OCI-LY7 (cell line): ENCODE data around the gene GDF11. TPM values are rescaled to one million over a fixed set of nuclear protein-coding genes. Genes with fewer than 3 reads are reported as not detected.

ENCODE experiments used
- BruUV-seq: library from RNA; stranded (reverse); fragments of 400-500 nt; replicated peaks from 2 replicates; lab custom pipeline; 2021; lab: Mats Ljungman, UMichigan
- CTCF ChIA-PET: fragments of 300-600 bp; sonication (Branson Sonifier 250); formaldehyde crosslinking; loops from one replicate; lab custom pipeline; 2022; ENCODE audit warnings: antibody characterized with exemption; ENCODE audit not compliant: unreplicated experiment; lab: Charles Lee
- POLR2A ChIA-PET: fragments of 300-600 bp; sonication (Branson Sonifier 250); formaldehyde crosslinking; loops from one replicate; lab custom pipeline; 2022; ENCODE audit warnings: antibody characterized with exemption; lab: Charles Lee
- DNase-seq: peaks from one replicate; pipeline ENCODE4 v3.0.0-alpha.2; 2015; ENCODE audit warnings: low spot score
- H2AFZ ChIP-seq: fragments of 200-600 bp; sonication (generic), shearing (Covaris generic); 2 replicates; pipeline ENCODE4 v1.6.1; 2014; ENCODE audit warnings: mild to moderate bottlenecking, antibody characterized with exemption, low read length, moderate library complexity
- H3K27ac ChIP-seq: fragments of 200-600 bp; sonication (generic); 2 replicates; pipeline ENCODE4 v1.5.1; 2014; ENCODE audit warnings: mixed run types, low read depth, mild to moderate bottlenecking, moderate library complexity, low read length, inconsistent platforms; ENCODE audit not compliant: poor library complexity, severe bottlenecking
- H3K36me3 ChIP-seq: fragments of 200-600 bp; sonication (generic); 2 replicates; pipeline ENCODE4 v1.6.1; 2014; ENCODE audit warnings: mild to moderate bottlenecking, antibody characterized with exemption, low read length, moderate library complexity, mixed read lengths; ENCODE audit not compliant: insufficient read depth
- H3K4me1 ChIP-seq: fragments of 200-600 bp; sonication (generic); 2 replicates; pipeline ENCODE4 v1.5.1; 2014; ENCODE audit warnings: mild to moderate bottlenecking, low read length; ENCODE audit not compliant: insufficient read depth, poor library complexity, severe bottlenecking
- H3K4me2 ChIP-seq: fragments of 200-600 bp; sonication (generic); 2 replicates; pipeline ENCODE4 v1.6.1; 2014; ENCODE audit warnings: mild to moderate bottlenecking, low read length
- H3K4me3 ChIP-seq: fragments of 200-600 bp; sonication (generic); 2 replicates; pipeline ENCODE4 v1.5.1; 2014; ENCODE audit warnings: mild to moderate bottlenecking, low read depth, low read length; ENCODE audit not compliant: poor library complexity, severe bottlenecking
- H3K79me2 ChIP-seq: fragments of 200-600 bp; sonication (generic); 2 replicates; pipeline ENCODE4 v1.6.1; 2016; ENCODE audit warnings: low read depth, mild to moderate bottlenecking, low read length, moderate library complexity, mixed read lengths; ENCODE audit not compliant: insufficient read depth
- H3K9me2 ChIP-seq: fragments of 200-600 bp; sonication (generic); 2 replicates; pipeline ENCODE4 v1.6.1; 2016; ENCODE audit warnings: mild to moderate bottlenecking, low read length, mixed read lengths; ENCODE audit not compliant: insufficient read depth
- H3K9me3 ChIP-seq: fragments of 200-600 bp; sonication (generic); 2 replicates; pipeline ENCODE4 v1.6.1; 2014; ENCODE audit warnings: mild to moderate bottlenecking, mixed run types, low read length, mixed read lengths
- H4K20me1 ChIP-seq: fragments of 200-600 bp; sonication (generic); 2 replicates; pipeline ENCODE4 v1.6.1; 2014; ENCODE audit warnings: mild to moderate bottlenecking, antibody characterized with exemption, low read length, moderate library complexity, mixed read lengths; ENCODE audit not compliant: insufficient read depth
- EZH2phosphoT487 ChIP-seq: fragments of 200-600 bp; sonication (generic); IDR thresholded peaks from 2 replicates; pipeline ENCODE4 v1.6.1; 2018; ENCODE audit warnings: low read depth, borderline replicate concordance, mild to moderate bottlenecking, mixed run types, antibody characterized with exemption, low read length, moderate library complexity, mixed read lengths
- intact Hi-C: fragments of 100-400 bp; cut with micrococcal nuclease; formaldehyde crosslinking; loops from one replicate; pipeline ENCODE4 v1.10.0; 2022; ENCODE audit not compliant: unreplicated experiment
- total RNA-seq, 2 experiments: library from RNA; depleted of rRNA in 1 of 2; stranded (reverse); fragments of >200 nt in 1 of 2; shearing (Covaris generic) in 1 of 2; gene quantifications; 2 replicates each; pipeline ENCODE4 v1.2.3, GENCODE V29; 2014 to 2022
- TF ChIP-seq, protein P1 (sequence below): fragments of 200-600 bp; sonication (generic); conservative IDR thresholded peaks from 2 replicates; pipeline ENCODE4 v1.5.1; 2014; ENCODE audit warnings: mild to moderate bottlenecking, antibody characterized with exemption, low read length, moderate library complexity, mixed read lengths

Gene GDF11
- total RNA-seq, 2 experiments from 2014 or later = 5.2 to 19.9 TPM

DNA sequence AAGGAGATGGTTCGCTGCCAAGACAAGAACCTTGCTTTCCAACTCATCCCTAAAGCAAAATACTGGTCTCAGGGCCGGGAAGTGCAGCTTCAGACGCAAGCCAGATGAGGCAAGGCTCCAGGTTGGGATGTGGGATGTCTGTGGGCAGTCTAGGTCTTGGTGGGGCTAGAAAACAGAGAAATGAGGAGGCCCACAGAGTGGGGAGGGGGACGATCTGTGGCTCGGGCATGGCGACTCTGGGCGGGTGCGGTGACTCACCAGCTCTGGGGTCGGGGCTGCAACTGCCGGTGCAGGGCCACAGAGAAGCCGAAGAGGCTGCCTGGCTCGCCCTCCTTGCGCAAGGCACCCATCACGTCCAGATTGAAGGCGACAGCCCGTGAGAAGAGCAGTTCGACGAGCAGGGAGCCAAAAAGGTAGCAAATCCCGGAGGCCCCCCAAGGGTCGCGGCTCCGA, 35.7 kb upstream of the GDF11 start:
- TF ChIP-seq EZH2phosphoT487 = no peak
- TF ChIP-seq, protein P1, sequence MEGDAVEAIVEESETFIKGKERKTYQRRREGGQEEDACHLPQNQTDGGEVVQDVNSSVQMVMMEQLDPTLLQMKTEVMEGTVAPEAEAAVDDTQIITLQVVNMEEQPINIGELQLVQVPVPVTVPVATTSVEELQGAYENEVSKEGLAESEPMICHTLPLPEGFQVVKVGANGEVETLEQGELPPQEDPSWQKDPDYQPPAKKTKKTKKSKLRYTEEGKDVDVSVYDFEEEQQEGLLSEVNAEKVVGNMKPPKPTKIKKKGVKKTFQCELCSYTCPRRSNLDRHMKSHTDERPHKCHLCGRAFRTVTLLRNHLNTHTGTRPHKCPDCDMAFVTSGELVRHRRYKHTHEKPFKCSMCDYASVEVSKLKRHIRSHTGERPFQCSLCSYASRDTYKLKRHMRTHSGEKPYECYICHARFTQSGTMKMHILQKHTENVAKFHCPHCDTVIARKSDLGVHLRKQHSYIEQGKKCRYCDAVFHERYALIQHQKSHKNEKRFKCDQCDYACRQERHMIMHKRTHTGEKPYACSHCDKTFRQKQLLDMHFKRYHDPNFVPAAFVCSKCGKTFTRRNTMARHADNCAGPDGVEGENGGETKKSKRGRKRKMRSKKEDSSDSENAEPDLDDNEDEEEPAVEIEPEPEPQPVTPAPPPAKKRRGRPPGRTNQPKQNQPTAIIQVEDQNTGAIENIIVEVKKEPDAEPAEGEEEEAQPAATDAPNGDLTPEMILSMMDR = no peak
- intact Hi-C loops = no loop called here
- no TSS peak for BruUV-seq
- Histone ChIP-seq H2AFZ (no peak overlapping the region), H3K4me1 (peaks cover 19% of the 10 kb centered on the region), H3K27ac (no peak overlapping the region), H4K20me1 (no peaks in the 10 kb centered on the region), H3K9me3 (no peaks in the 10 kb centered on the region), H3K36me3 (no peaks in the 10 kb centered on the region), H3K9me2 (no peaks in the 10 kb centered on the region), H3K4me3 (no peak overlapping the region), H3K79me2 (no peaks in the 10 kb centered on the region), H3K4me2 (no peak overlapping the region)
- ChIA-PET POLR2A (interaction anchor here (1.4 to 1.9 kb wide), 2 partner anchors 9 to 33 kb away, joined by 3 to 7 read pairs; partner anchors contain the start of gene BLOC1S1), CTCF (no interaction called here)
- DNase-seq = no peak

DNA sequence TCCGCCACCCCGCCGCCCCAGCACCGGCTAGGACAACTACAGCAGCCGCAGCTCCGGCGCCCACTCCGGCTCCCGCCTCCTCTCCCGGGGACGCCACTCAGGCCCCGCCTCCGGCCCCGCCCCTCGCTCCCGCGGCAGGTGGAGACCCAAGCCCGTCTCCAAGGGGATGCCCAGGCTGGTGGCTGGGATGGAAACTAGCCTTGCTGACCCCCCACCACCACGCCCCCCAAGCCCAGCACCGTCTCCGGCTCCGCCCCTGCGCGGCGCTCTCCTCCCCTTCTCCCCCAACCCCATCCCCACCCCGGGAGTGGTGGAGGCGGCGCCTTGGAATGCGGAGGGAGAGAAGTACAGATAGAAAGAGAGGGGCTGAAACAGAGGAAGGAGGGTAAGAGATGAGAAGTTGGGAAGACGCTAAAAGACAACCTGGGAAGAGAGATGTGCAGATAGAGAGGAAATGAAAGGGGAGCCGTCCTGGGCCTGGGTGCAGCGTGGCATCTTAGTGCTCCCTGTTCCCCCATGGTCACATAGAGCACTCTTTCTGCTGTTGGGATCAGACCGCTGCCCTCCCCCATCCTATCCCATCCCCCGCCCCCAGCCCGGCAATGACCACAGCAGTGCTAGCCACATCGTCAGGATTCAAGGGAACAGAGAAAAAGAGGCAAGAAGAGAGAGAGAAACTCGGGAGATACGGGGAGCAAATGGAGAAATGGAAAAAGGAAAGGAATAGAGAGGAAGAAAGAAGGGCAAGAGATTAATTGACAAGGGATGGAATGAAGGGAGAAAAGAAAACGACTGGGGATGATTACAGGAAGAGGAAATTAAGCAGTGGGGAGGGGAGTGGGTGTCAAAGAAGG, 34.9 kb upstream of the GDF11 start, which contains the start of gene ITGA7:
Gene ITGA7 (minus strand): TSS at position 64 of the 854 bp plus-strand sequence. CDS start 222 bp downstream, outside the sequence.
- H3K27ac ChIP-seq = no peak within 1 kb of the TSS
- CTCF ChIA-PET = no interaction called here
- peak within 1 kb of the TSS; percentile 23; the same call in 1 of the 2 replicates for H2AFZ ChIP-seq
- no peaks in the 10 kb centered on the region for H4K20me1 ChIP-seq
- H3K4me3 ChIP-seq = peak within 1 kb of the TSS; percentile 64
- H3K9me2 ChIP-seq = no peaks in the 10 kb centered on the region
- no peaks in the 10 kb centered on the region for H3K79me2 ChIP-seq
- H3K4me2 ChIP-seq = peak within 1 kb of the TSS; percentile 62
- BruUV-seq = no TSS peak
- H3K4me1 ChIP-seq = peaks cover 19% of the 10 kb centered on the region
- H3K36me3 ChIP-seq = no peaks in the 10 kb centered on the region
- TF ChIP-seq, protein P1 = no peak
- no peak for TF ChIP-seq EZH2phosphoT487
- no peaks in the 10 kb centered on the region for H3K9me3 ChIP-seq
- intact Hi-C loops = no loop called here
- peak; percentile 19 for DNase-seq
- POLR2A ChIA-PET = no interaction called here

DNA sequence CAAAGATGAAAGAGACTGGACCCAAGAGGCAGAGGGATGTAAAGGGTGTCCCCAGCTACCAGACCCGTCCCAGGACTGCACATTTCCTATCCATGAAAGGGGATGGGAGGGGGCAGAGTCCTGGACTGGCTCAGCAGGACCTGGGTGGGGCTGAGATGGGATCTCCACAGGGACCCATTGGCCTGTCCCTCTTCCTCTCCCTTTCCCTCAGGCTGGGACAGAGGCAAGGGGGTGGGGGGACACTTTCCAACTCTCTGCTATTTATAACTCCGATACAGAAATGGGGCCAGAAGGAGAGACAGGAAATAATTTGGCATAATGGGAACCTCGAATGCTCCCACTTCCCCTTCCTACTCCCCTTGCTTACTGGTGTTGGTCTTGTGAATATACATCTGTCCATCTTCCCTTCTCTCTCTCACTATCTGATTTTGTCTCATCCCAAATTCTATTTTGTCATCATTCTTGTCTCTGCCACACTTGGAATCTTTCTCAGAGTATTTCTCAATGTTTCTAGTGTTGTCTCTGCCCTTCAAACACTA, 34.2 kb upstream of the GDF11 start:
- ChIA-PET CTCF (no interaction called here), POLR2A (no interaction called here)
- no TSS peak for BruUV-seq
- H3K4me2 ChIP-seq = peak overlapping the region; percentile 62
- no peaks in the 10 kb centered on the region for H3K36me3 ChIP-seq
- intact Hi-C loops = no loop called here
- peak overlapping the region; percentile 64 for H3K4me3 ChIP-seq
- H3K27ac ChIP-seq = no peak overlapping the region
- no peak for TF ChIP-seq EZH2phosphoT487
- TF ChIP-seq, protein P1 = no peak
- H4K20me1 ChIP-seq = no peaks in the 10 kb centered on the region
- DNase-seq = no peak
- no peaks in the 10 kb centered on the region for H3K9me3 ChIP-seq
- no peaks in the 10 kb centered on the region for H3K79me2 ChIP-seq
- no peaks in the 10 kb centered on the region for H3K9me2 ChIP-seq
- peak overlapping the region; percentile 23; the same call in 1 of the 2 replicates for H2AFZ ChIP-seq
- peaks cover 19% of the 10 kb centered on the region for H3K4me1 ChIP-seq
